HEK293 (cell line): Measurements from ENCODE around the gene CALHM3.

ENCODE experiments used
- CTCF ChIA-PET: fragments of 350-600 bp; formaldehyde crosslinking; extraction: SDS; loops from one replicate; lab custom pipeline; 2021; ENCODE audit warnings: antibody characterized with exemption; lab: Yijun Ruan, JAX
- POLR2A ChIA-PET: fragments of 300-600 bp; formaldehyde crosslinking; extraction: SDS; loops from one replicate; lab custom pipeline; 2020; ENCODE audit warnings: antibody characterized with exemption, inconsistent platforms; lab: Yijun Ruan, JAX
- H3K27ac ChIP-seq: fragments of 200-500 bp; sonication (Bioruptor generic); 2 replicates; pipeline ENCODE4 v1.5.1; 2014; ENCODE audit warnings: low read depth, low read length, control low read depth, inconsistent platforms; ENCODE audit errors: extremely low read depth
- H3K36me3 ChIP-seq, 2 experiments: fragments of 200-500 bp in 1 of 2; sonication (Bioruptor generic) in 1 of 2; 1 replicate in 1 of 2; 2 replicates in 1 of 2; pipeline ENCODE4 v1.5.1; 2014 to 2017; ENCODE audit warnings: inconsistent platforms in 2 of 2, low read length in 2 of 2; ENCODE audit not compliant: control insufficient read depth in 2 of 2, insufficient read depth in 1 of 2
- H3K4me1 ChIP-seq: fragments of 200-500 bp; sonication (Bioruptor generic); 2 replicates; pipeline ENCODE4 v1.5.1; 2014; ENCODE audit warnings: mild to moderate bottlenecking, low read length, inconsistent platforms; ENCODE audit not compliant: control insufficient read depth, insufficient read depth
- H3K4me3 ChIP-seq: 2 replicates; pipeline ENCODE4 v1.5.1; 2011; ENCODE audit warnings: low read depth, mild to moderate bottlenecking, control low read depth, low read length, moderate library complexity
- H3K9me3 ChIP-seq: fragments of 200-500 bp; sonication (Bioruptor generic); 2 replicates; pipeline ENCODE4 v1.5.1; 2014; ENCODE audit warnings: low read depth, low read length, inconsistent platforms; ENCODE audit not compliant: control insufficient read depth, insufficient read depth
- EGR2 ChIP-seq: fragments of 450-650 bp; formaldehyde crosslinking; IDR thresholded peaks from 2 replicates; pipeline ENCODE4 v1.5.1; 2016; ENCODE audit warnings: low read depth, missing biosample characterization, missing genetic modification characterization
- GLIS2 ChIP-seq: fragments of 450-650 bp; formaldehyde crosslinking; IDR thresholded peaks from 2 replicates; pipeline ENCODE4 v1.5.1; 2016; ENCODE audit warnings: missing biosample characterization, missing genetic modification characterization
- MYNN ChIP-seq: fragments of 450-650 bp; formaldehyde crosslinking; IDR thresholded peaks from 2 replicates; pipeline ENCODE4 v1.5.1; 2016; ENCODE audit warnings: missing biosample characterization, missing genetic modification characterization, borderline replicate concordance
- ZFHX2 ChIP-seq: fragments of 450-650 bp; formaldehyde crosslinking; conservative IDR thresholded peaks from 2 replicates; pipeline ENCODE4 v1.5.1; 2016; ENCODE audit warnings: missing biosample characterization, missing genetic modification characterization
- ZFP69B ChIP-seq: fragments of 450-650 bp; formaldehyde crosslinking; IDR thresholded peaks from 2 replicates; pipeline ENCODE4 v1.5.1; 2016; ENCODE audit warnings: missing biosample characterization, missing genetic modification characterization
- ZIC2 ChIP-seq: fragments of 450-650 bp; formaldehyde crosslinking; IDR thresholded peaks from 2 replicates; pipeline ENCODE4 v1.5.1; 2016; ENCODE audit warnings: missing biosample characterization, missing genetic modification characterization
- ZNF10 ChIP-seq: fragments of 450-650 bp; formaldehyde crosslinking; IDR thresholded peaks from 2 replicates; pipeline ENCODE4 v1.5.1; 2017; ENCODE audit warnings: missing biosample characterization, missing genetic modification characterization
- ZNF223 ChIP-seq: fragments of 450-650 bp; formaldehyde crosslinking; IDR thresholded peaks from 2 replicates; pipeline ENCODE4 v1.5.1; 2016; ENCODE audit warnings: missing biosample characterization, missing genetic modification characterization
- ZNF23 ChIP-seq: fragments of 450-650 bp; formaldehyde crosslinking; IDR thresholded peaks from 2 replicates; pipeline ENCODE4 v1.5.1; 2016; ENCODE audit warnings: missing biosample characterization, missing genetic modification characterization, borderline replicate concordance
- ZNF335 ChIP-seq: fragments of 450-650 bp; formaldehyde crosslinking; conservative IDR thresholded peaks from 2 replicates; pipeline ENCODE4 v1.5.1; 2016; ENCODE audit warnings: missing biosample characterization, missing genetic modification characterization
- ZNF354C ChIP-seq: fragments of 450-650 bp; formaldehyde crosslinking; IDR thresholded peaks from 2 replicates; pipeline ENCODE4 v1.5.1; 2016; ENCODE audit warnings: missing biosample characterization, missing genetic modification characterization, low read depth, borderline replicate concordance
- ZNF548 ChIP-seq: fragments of 450-650 bp; formaldehyde crosslinking; IDR thresholded peaks from 2 replicates; pipeline ENCODE4 v1.5.1; 2016; ENCODE audit warnings: missing biosample characterization, missing genetic modification characterization
- ZNF704 ChIP-seq: fragments of 450-650 bp; formaldehyde crosslinking; IDR thresholded peaks from 2 replicates; pipeline ENCODE4 v1.5.1; 2016; ENCODE audit warnings: missing biosample characterization, missing genetic modification characterization
- ZNF707 ChIP-seq: fragments of 450-650 bp; formaldehyde crosslinking; IDR thresholded peaks from 2 replicates; pipeline ENCODE4 v1.5.1; 2016; ENCODE audit warnings: missing biosample characterization, missing genetic modification characterization
- TF ChIP-seq, protein P1 (sequence below): fragments of 450-650 bp; formaldehyde crosslinking; IDR thresholded peaks from 2 replicates; pipeline ENCODE4 v1.5.1; 2017; ENCODE audit warnings: missing biosample characterization, missing genetic modification characterization
- TF ChIP-seq, protein P2 (sequence below): sonication (generic); formaldehyde crosslinking; IDR thresholded peaks from 2 replicates; pipeline ENCODE4 v1.8.1; 2022; ENCODE audit warnings: mild to moderate bottlenecking, moderate library complexity, missing genetic modification reagents

The CALHM3 gene

GRCh38 chr10:103459615-103460014 lies 19.4 kb downstream of the CALHM3 start:
- POLR2A ChIA-PET = no interaction called here
- CTCF ChIA-PET = interaction anchor here (0.5 kb wide), 1 partner anchor 88 kb away, joined by 3 read pairs; no protein-coding TSS in a partner anchor
- H3K4me1 ChIP-seq = no peaks in the 10 kb centered on the region
- no peaks in the 10 kb centered on the region for H3K9me3 ChIP-seq
- no peaks in the 10 kb centered on the region for H3K36me3 ChIP-seq
- no peak for TF ChIP-seq ZIC2 (tag by site-specific recombination)
- peak; percentile 63 for TF ChIP-seq ZNF335 (tag by site-specific recombination)
- H3K27ac ChIP-seq = no peak overlapping the region
- H3K4me3 ChIP-seq = no peak overlapping the region

GRCh38 chr10:103458720-103459119 lies 20.3 kb downstream of the CALHM3 start, which contains the start of gene CALHM1:
Gene CALHM1, minus strand, starts transcription at chr10:103458900. Its CDS starts 149 bp downstream, at chr10:103458751.
- no peak within 1 kb of the TSS for H3K27ac ChIP-seq
- TF ChIP-seq, protein P1, sequence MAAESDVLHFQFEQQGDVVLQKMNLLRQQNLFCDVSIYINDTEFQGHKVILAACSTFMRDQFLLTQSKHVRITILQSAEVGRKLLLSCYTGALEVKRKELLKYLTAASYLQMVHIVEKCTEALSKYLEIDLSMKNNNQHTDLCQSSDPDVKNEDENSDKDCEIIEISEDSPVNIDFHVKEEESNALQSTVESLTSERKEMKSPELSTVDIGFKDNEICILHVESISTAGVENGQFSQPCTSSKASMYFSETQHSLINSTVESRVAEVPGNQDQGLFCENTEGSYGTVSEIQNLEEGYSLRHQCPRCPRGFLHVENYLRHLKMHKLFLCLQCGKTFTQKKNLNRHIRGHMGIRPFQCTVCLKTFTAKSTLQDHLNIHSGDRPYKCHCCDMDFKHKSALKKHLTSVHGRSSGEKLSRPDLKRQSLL (tag by site-specific recombination) = 0 out of 2 replicates have a peak, but pooled peaks have one; percentile 14
- TF ChIP-seq ZNF23 = no peak
- TF ChIP-seq ZFHX2 (tag by site-specific recombination) = peak; percentile 56; the same call in 1 of the 2 replicates
- no peak for TF ChIP-seq ZNF354C (tag by site-specific recombination)
- TF ChIP-seq EGR2 (tag by site-specific recombination) = peak; percentile 43; the same call in 1 of the 2 replicates
- TF ChIP-seq, all 188 proteins: peak for 3
- ChIA-PET POLR2A (interaction anchor here (0.6 kb wide), 1 partner anchor 18 kb away, joined by 3 read pairs; no protein-coding TSS in a partner anchor), CTCF (interaction anchor here (0.6 to 0.8 kb wide), 2 partner anchors 10 to 24 kb away, joined by 3 read pairs; no protein-coding TSS in a partner anchor)
- H3K4me3 ChIP-seq = no peak within 1 kb of the TSS
- no peaks in the 10 kb centered on the region for H3K9me3 ChIP-seq
- no peaks in the 10 kb centered on the region for H3K4me1 ChIP-seq
- H3K36me3 ChIP-seq = no peaks in the 10 kb centered on the region

- CTCF ChIA-PET = interaction anchor here (1.2 kb wide), 1 partner anchor 19 kb away, joined by 4 read pairs; no protein-coding TSS in a partner anchor
- POLR2A ChIA-PET = interaction anchor here (0.6 kb wide), 1 partner anchor 18 kb away, joined by 3 read pairs; no protein-coding TSS in a partner anchor
- Histone ChIP-seq H3K4me3 (no peak overlapping the region), H3K9me3 (no peaks in the 10 kb centered on the region), H3K27ac (no peak overlapping the region), H3K36me3 (no peaks in the 10 kb centered on the region), H3K4me1 (no peaks in the 10 kb centered on the region)
- no peak for TF ChIP-seq ZNF223
- no peak for TF ChIP-seq MYNN (tag by site-specific recombination)
- TF ChIP-seq ZNF707 = no peak
- no peak for TF ChIP-seq ZNF10
- TF ChIP-seq ZFP69B (tag by site-specific recombination) = no peak
- TF ChIP-seq, protein P2, sequence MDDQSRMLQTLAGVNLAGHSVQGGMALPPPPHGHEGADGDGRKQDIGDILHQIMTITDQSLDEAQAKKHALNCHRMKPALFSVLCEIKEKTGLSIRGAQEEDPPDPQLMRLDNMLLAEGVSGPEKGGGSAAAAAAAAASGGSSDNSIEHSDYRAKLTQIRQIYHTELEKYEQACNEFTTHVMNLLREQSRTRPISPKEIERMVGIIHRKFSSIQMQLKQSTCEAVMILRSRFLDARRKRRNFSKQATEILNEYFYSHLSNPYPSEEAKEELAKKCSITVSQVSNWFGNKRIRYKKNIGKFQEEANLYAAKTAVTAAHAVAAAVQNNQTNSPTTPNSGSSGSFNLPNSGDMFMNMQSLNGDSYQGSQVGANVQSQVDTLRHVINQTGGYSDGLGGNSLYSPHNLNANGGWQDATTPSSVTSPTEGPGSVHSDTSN (CRISPR knock-in tag) = no peak
- no peak for TF ChIP-seq ZNF548 (tag by site-specific recombination)
- TF ChIP-seq, all 188 proteins: peak for 0
Observed at GRCh38 chr10:103457896-103458583, 21.0 kb downstream of the CALHM3 start.

GRCh38 chr10:103457176-103457712 lies 21.8 kb downstream of the CALHM3 start:
- ChIA-PET CTCF (interaction anchor here (1.2 kb wide), 1 partner anchor 19 kb away, joined by 4 read pairs; no protein-coding TSS in a partner anchor), POLR2A (no interaction called here)
- Histone ChIP-seq H3K9me3 (no peaks in the 10 kb centered on the region), H3K4me3 (no peak overlapping the region), H3K4me1 (peaks cover 4% of the 10 kb centered on the region), H3K27ac (no peak overlapping the region), H3K36me3 (no peaks in the 10 kb centered on the region)
- no peak for TF ChIP-seq ZNF704 (tag by site-specific recombination)
- TF ChIP-seq GLIS2 (tag by site-specific recombination) = peak; percentile 22; the same call in 1 of the 2 replicates
- peak; percentile 31; the same call in 1 of the 2 replicates for TF ChIP-seq ZIC2 (tag by site-specific recombination)
